ENCODE measurements around the gene KAZN. TPM values are rescaled to one million over a fixed set of nuclear protein-coding genes. Genes with fewer than 3 reads are reported as not detected.

Gene KAZN
- total and polyA plus RNA-seq, 2 of the 8 experiments (the other 6 are each of a cell fraction or from before 2014, with no cell fraction given), result 3.7 to 11.8 TPM

GRCh38 chr1:14956579-14957195 lies 358.2 kb downstream of the KAZN start:
- Histone ChIP-seq H3K23me2 (ENCODE audit: low read depth, low read length) (no peaks in the 10 kb centered on the region), H4K5ac (ENCODE audit: insufficient read length, low read depth, low read length) (no peak overlapping the region), H2AFZ (ENCODE audit: low read length) (no peak overlapping the region), H2BK5ac (ENCODE audit: low read depth, low read length) (no peak overlapping the region), H3K18ac (ENCODE audit: extremely low read depth, low read length) (peak overlapping the region; percentile 48; the same call in 1 of the 2 replicates), H3K9me3 (ENCODE audit: insufficient read depth in 2 of 2, low read depth in 1 of 2, low read length in 1 of 2) (peaks cover 0 to 7% of the 10 kb centered on the region in 2 experiments; a peak in 2 of 4 replicates), H3K23ac (ENCODE audit: insufficient read length) (no peak overlapping the region), H3K4me3 (ENCODE audit: extremely low read depth in 1 of 4, insufficient read depth in 2 of 4, low read depth in 3 of 4, low read length in 4 of 4) (no peak overlapping the region), H3K4me1 (replicated peaks in 1 of 4; ENCODE audit: control insufficient read depth in 3 of 4, insufficient read depth in 4 of 4, low read length in 3 of 4) (peaks cover 0 to 3% (median under 1%) of the 10 kb centered on the region in 4 experiments; a peak in 2 of 7 replicates), H3K27ac (ENCODE audit: low read depth, low read length) (no peak overlapping the region), H2BK15ac (ENCODE audit: low read length) (no peak overlapping the region), H3K14ac (ENCODE audit: insufficient read length) (no peak overlapping the region), H3K79me2 (ENCODE audit: control insufficient read depth in 1 of 2, insufficient read depth in 2 of 2, low read length in 2 of 2) (no peaks in the 10 kb centered on the region), H3K4ac (replicated peaks; ENCODE audit: insufficient read length, low read depth, low read length) (no peak overlapping the region), H3K27me3 (replicated peaks in 1 of 4; ENCODE audit: control insufficient read depth in 3 of 4, extremely low read depth in 1 of 4, insufficient read depth in 3 of 4, low read length in 3 of 4) (no peaks in the 10 kb centered on the region), H2BK120ac (replicated peaks; ENCODE audit: low read depth, low read length) (no peak overlapping the region), H2AK5ac (ENCODE audit: low read depth, low read length) (no peak overlapping the region), H3K79me1 (ENCODE audit: low read depth, low read length) (no peaks in the 10 kb centered on the region), H4K20me1 (replicated peaks in 1 of 2; ENCODE audit: control insufficient read depth in 1 of 2, insufficient read depth in 2 of 2, low read length in 2 of 2) (peaks cover 0 to 8% of the 10 kb centered on the region in 2 experiments), H4K8ac (ENCODE audit: extremely low read depth, insufficient read depth, low read length) (no peak overlapping the region; the same call in 1 of the 2 replicates), H2BK20ac (ENCODE audit: low read length) (no peak overlapping the region), H2BK12ac (ENCODE audit: low read depth, low read length) (0 out of 2 replicates have a peak overlapping the region, but pooled peaks have one; percentile 27), H4K91ac (replicated peaks; ENCODE audit: insufficient read length, low read length) (no peak overlapping the region), H3K56ac (replicated peaks; ENCODE audit: insufficient read length, low read depth, low read length) (no peak overlapping the region), H3K4me2 (ENCODE audit: insufficient read depth in 1 of 2, low read depth in 2 of 2, low read length in 2 of 2) (no peak overlapping the region), H3K36me3 (ENCODE audit: control insufficient read depth in 2 of 4, insufficient read depth in 4 of 4, low read length in 3 of 4) (no peaks in the 10 kb centered on the region; a peak in 1 of 8 replicates), H3K9ac (replicated peaks in 1 of 4; ENCODE audit: extremely low read depth in 1 of 4, low read depth in 3 of 4, low read length in 3 of 4) (no peak overlapping the region)
- FAIRE-seq (no peak), DNase-seq (ENCODE audit: low read depth in 1 of 2, low spot score in 2 of 2) (no peak)
- TF ChIP-seq TAF7 (optimal IDR thresholded peaks at IDR 0.05; ENCODE audit: borderline replicate concordance, low read depth, low read length), result no peak
- no peak for TF ChIP-seq TCF12 (IDR thresholded peaks at IDR 0.05; ENCODE audit: low read depth, low read length)
- no peak for TF ChIP-seq CBX5 (IDR thresholded peaks at IDR 0.05; ENCODE audit: low read depth, low read length)
- TF ChIP-seq RBBP5 (IDR thresholded peaks at IDR 0.05; ENCODE audit: borderline replicate concordance, low read depth, low read length), result no peak
- no peak for TF ChIP-seq USF2 (IDR thresholded peaks at IDR 0.05; ENCODE audit: low read length)
- no peak for TF ChIP-seq TEAD4 (IDR thresholded peaks at IDR 0.05; ENCODE audit: low read depth, low read length)
- TF ChIP-seq RXRA (IDR thresholded peaks at IDR 0.05; ENCODE audit: insufficient read depth, low read depth, low read length), result no peak
- no peak for TF ChIP-seq KDM1A (IDR thresholded peaks at IDR 0.05; ENCODE audit: borderline replicate concordance, low read length)
- no peak for TF ChIP-seq SAP30 (IDR thresholded peaks at IDR 0.05; ENCODE audit: insufficient read depth, insufficient replicate concordance, low read length)
- no peak for TF ChIP-seq POLR2AphosphoS5 (IDR thresholded peaks at IDR 0.05; ENCODE audit: low read depth, low read length)
- no peak for TF ChIP-seq RNF2 (IDR thresholded peaks at IDR 0.05; ENCODE audit: borderline replicate concordance, low read depth, low read length, missing control alignments, poor library complexity, severe bottlenecking)
- WGBS, 2 experiments (ENCODE audit: extremely low coverage in 1 of 2, insufficient coverage in 1 of 2, insufficient read length in 1 of 2, insufficient replicate concordance in 2 of 2, low coverage in 1 of 2, low lambda C conversion rate in 2 of 2, missing lambda C conversion rate in 1 of 2), result 89% methylated on average over 11 of the region's 11 CpGs; no CpG with 5 or more reads in 1 of the 2 experiments
- ChIA-PET CTCF (ENCODE audit: partially characterized antibody) (interaction anchor here (0.9 to 1.1 kb wide), 2 partner anchors 9 to 81 kb away, joined by 3 read pairs; no protein-coding TSS in a partner anchor), POLR2A (ENCODE audit: partially characterized antibody) (no interaction called here)
